A673 (cell line): ENCODE results near the gene LARP4B.

ENCODE experiments used
- EZH2 ChIP-seq: fragments of 200-600 bp; sonication (generic); IDR thresholded peaks from 2 replicates; pipeline ENCODE4 v1.6.1; 2017; ENCODE audit warnings: borderline replicate concordance, low read depth, mild to moderate bottlenecking, mixed read lengths, antibody characterized with exemption, low read length; ENCODE audit not compliant: poor library complexity, severe bottlenecking
- TF ChIP-seq, protein P1 (sequence below): fragments of 300-800, 200-600 bp; sonication (generic); conservative IDR thresholded peaks from 2 replicates; pipeline ENCODE4 v1.5.1; 2017; ENCODE audit warnings: low read depth, mild to moderate bottlenecking, antibody characterized with exemption, low read length, moderate library complexity, mixed read lengths

- no peak for TF ChIP-seq EZH2
- TF ChIP-seq, protein P1, sequence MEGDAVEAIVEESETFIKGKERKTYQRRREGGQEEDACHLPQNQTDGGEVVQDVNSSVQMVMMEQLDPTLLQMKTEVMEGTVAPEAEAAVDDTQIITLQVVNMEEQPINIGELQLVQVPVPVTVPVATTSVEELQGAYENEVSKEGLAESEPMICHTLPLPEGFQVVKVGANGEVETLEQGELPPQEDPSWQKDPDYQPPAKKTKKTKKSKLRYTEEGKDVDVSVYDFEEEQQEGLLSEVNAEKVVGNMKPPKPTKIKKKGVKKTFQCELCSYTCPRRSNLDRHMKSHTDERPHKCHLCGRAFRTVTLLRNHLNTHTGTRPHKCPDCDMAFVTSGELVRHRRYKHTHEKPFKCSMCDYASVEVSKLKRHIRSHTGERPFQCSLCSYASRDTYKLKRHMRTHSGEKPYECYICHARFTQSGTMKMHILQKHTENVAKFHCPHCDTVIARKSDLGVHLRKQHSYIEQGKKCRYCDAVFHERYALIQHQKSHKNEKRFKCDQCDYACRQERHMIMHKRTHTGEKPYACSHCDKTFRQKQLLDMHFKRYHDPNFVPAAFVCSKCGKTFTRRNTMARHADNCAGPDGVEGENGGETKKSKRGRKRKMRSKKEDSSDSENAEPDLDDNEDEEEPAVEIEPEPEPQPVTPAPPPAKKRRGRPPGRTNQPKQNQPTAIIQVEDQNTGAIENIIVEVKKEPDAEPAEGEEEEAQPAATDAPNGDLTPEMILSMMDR: no peak
These were observed 16.4 kb upstream of the LARP4B start for GRCh38 chr10:947881-948280.
